ENCODE data around the gene SHROOM1. TPM values are rescaled to one million over a fixed set of nuclear protein-coding genes. Genes with fewer than 3 reads are reported as not detected.

SHROOM1 gene
- total and polyA plus RNA-seq, 10 donors: 1.1 to 26.1 (median 3.1) TPM

GRCh38 chr5:132870801-132871200 is 40.4 kb upstream of the SHROOM1 start:
- no peak for DNase-seq
- no peak overlapping the region for H3K27ac ChIP-seq
- H3K4me1 ChIP-seq: peaks cover 0 to 24% (median 19%) of the 10 kb centered on the region in 6 donors
- TF ChIP-seq POLR2A (IDR thresholded peaks at IDR 0.05): no peak
- TF ChIP-seq, protein P1, sequence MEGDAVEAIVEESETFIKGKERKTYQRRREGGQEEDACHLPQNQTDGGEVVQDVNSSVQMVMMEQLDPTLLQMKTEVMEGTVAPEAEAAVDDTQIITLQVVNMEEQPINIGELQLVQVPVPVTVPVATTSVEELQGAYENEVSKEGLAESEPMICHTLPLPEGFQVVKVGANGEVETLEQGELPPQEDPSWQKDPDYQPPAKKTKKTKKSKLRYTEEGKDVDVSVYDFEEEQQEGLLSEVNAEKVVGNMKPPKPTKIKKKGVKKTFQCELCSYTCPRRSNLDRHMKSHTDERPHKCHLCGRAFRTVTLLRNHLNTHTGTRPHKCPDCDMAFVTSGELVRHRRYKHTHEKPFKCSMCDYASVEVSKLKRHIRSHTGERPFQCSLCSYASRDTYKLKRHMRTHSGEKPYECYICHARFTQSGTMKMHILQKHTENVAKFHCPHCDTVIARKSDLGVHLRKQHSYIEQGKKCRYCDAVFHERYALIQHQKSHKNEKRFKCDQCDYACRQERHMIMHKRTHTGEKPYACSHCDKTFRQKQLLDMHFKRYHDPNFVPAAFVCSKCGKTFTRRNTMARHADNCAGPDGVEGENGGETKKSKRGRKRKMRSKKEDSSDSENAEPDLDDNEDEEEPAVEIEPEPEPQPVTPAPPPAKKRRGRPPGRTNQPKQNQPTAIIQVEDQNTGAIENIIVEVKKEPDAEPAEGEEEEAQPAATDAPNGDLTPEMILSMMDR (IDR thresholded peaks at IDR 0.05 in 8 of 11, conservative IDR thresholded peaks at IDR 0.05 in 3 of 11): no peak
- no peak for TF ChIP-seq POLR2AphosphoS5 (IDR thresholded peaks at IDR 0.05)
- intact Hi-C loops (cut with DNase I; ENCODE audit: low total_unique reads): no loop called here
- no peaks in the 10 kb centered on the region for H3K9me3 ChIP-seq
- WGBS, 5 donors: 76 to 90% (median 83%) methylated on average over 2 of the region's 2 CpGs
- peaks cover 4 to 84% (median 34%) of the 10 kb centered on the region in 6 donors for H3K36me3 ChIP-seq
- H3K27me3 ChIP-seq (replicated peaks in 1 of 7): no peaks in the 10 kb centered on the region
- H3K4me3 ChIP-seq: no peak overlapping the region

- no peak for TF ChIP-seq POLR2AphosphoS5 (IDR thresholded peaks at IDR 0.05)
- TF ChIP-seq, protein P1 (IDR thresholded peaks at IDR 0.05 in 8 of 11, conservative IDR thresholded peaks at IDR 0.05 in 3 of 11): no peak
- TF ChIP-seq POLR2A (IDR thresholded peaks at IDR 0.05): no peak
- Histone ChIP-seq H3K36me3 (peaks cover 4 to 63% (median 27%) of the 10 kb centered on the region in 6 donors), H3K27ac (no peak overlapping the region), H3K4me1 (peaks cover 0 to 30% (median 25%) of the 10 kb centered on the region in 6 donors), H3K9me3 (no peaks in the 10 kb centered on the region), H3K4me3 (no peak overlapping the region), H3K27me3 (replicated peaks in 1 of 7) (no peaks in the 10 kb centered on the region)
- 85 to 96% (median 90%) methylated on average over 4 of the region's 4 CpGs for WGBS, 5 donors
- no peak for DNase-seq
- intact Hi-C loops (cut with DNase I; ENCODE audit: low total_unique reads): no loop called here
Measured at GRCh38 chr5:132868754-132869153, 38.3 kb upstream of the SHROOM1 start.

GRCh38 chr5:132867046-132867451 is 36.6 kb upstream of the SHROOM1 start:
- intact Hi-C loops (cut with DNase I; ENCODE audit: low total_unique reads): no loop called here
- TF ChIP-seq, protein P1 (IDR thresholded peaks at IDR 0.05 in 8 of 11, conservative IDR thresholded peaks at IDR 0.05 in 3 of 11): no peak
- TF ChIP-seq POLR2A (IDR thresholded peaks at IDR 0.05) (no peak), POLR2AphosphoS5 (IDR thresholded peaks at IDR 0.05) (no peak)

GRCh38 chr5:132866342-132867045 is 36.0 kb upstream of the SHROOM1 start, which contains the start of the genes GDF9 and UQCRQ:
TSS of gene GDF9 (minus strand) at chr5:132866469. CDS start at chr5:132864533, 1,936 bp downstream.
TSS of gene UQCRQ (plus strand) at chr5:132866642. CDS start at chr5:132866882, 240 bp downstream.
- TF ChIP-seq POLR2A (IDR thresholded peaks at IDR 0.05) (no peak), POLR2AphosphoS5 (IDR thresholded peaks at IDR 0.05) (peak; percentile 93 to 98 (median 97))
- TF ChIP-seq, protein P1 (IDR thresholded peaks at IDR 0.05 in 8 of 11, conservative IDR thresholded peaks at IDR 0.05 in 3 of 11): peak in 6 of 11 experiments; percentile 2 to 45 (median 27)
- H3K36me3 ChIP-seq: peaks cover 4 to 41% (median 23%) of the 10 kb centered on the region in 6 donors
- H3K27me3 ChIP-seq (replicated peaks in 1 of 7): no peaks in the 10 kb centered on the region
- DNase-seq: peak; percentile 97
- peak within 1 kb of the TSS; percentile 82 to 96 (median 94) for H3K27ac ChIP-seq
- H3K4me1 ChIP-seq: peaks cover 0 to 30% (median 25%) of the 10 kb centered on the region in 6 donors
- H3K4me3 ChIP-seq: peak within 1 kb of the TSS; percentile 60 to 92 (median 82)
- 0 to 1% (median 0%) methylated on average over 40 to 55 of the region's 55 CpGs for WGBS, 5 donors
- intact Hi-C loops (cut with DNase I; ENCODE audit: low total_unique reads): no loop called here
- no peaks in the 10 kb centered on the region for H3K9me3 ChIP-seq

More at GRCh38 chr5:132867046-132867451, 36.6 kb upstream of the SHROOM1 start:
- peaks cover 4 to 46% (median 26%) of the 10 kb centered on the region in 6 donors for H3K36me3 ChIP-seq
- DNase-seq: no peak
- no peaks in the 10 kb centered on the region for H3K27me3 ChIP-seq (replicated peaks in 1 of 7)
- H3K27ac ChIP-seq: peak overlapping the region; percentile 82 to 96 (median 94)
- peaks cover 0 to 30% (median 25%) of the 10 kb centered on the region in 6 donors for H3K4me1 ChIP-seq
- H3K4me3 ChIP-seq: peak overlapping the region; percentile 60 to 92 (median 82)
- 2 to 10% (median 2%) methylated on average over 5 to 13 of the region's 13 CpGs for WGBS, 5 donors
- no peaks in the 10 kb centered on the region for H3K9me3 ChIP-seq
